NCI-H2171 (cell line): ENCODE measurements around the gene GOLGA6L7.
"Not testable (repeated sequence)": the region's sequence is repeated elsewhere in the genome, so short reads cannot be mapped to it uniquely, and the experiment has no call there.

ENCODE experiments used
- DNase-seq: peaks from one replicate; lab custom pipeline; 2025; lab: John Stamatoyannopoulos, UW

The GOLGA6L7 gene

GRCh38 chr15:28843520-28843919, 4.9 kb downstream of the GOLGA6L7 start:
- not testable (repeated sequence) for DNase-seq

DNA sequence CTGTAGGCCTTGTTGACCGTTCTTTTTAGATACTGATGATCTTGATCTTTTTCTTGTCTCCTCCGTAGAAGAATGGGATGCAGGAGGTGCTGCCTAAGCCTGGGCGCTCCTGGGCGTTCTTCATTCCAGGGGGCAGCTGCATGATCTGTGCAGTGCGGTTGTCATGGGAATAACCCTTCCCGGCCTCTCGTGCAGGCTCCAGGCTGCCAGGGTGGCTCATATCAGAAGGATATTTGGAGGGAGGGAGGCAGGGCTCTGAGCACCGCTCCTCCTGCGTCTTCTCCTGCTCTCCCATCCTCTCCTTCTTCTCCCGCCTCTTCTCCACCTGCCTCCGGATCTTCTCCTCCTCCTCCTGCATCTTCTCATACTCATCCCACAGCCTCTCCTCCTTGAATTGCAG, 6.2 kb downstream of the GOLGA6L7 start:
- not testable (repeated sequence) for DNase-seq

DNA sequence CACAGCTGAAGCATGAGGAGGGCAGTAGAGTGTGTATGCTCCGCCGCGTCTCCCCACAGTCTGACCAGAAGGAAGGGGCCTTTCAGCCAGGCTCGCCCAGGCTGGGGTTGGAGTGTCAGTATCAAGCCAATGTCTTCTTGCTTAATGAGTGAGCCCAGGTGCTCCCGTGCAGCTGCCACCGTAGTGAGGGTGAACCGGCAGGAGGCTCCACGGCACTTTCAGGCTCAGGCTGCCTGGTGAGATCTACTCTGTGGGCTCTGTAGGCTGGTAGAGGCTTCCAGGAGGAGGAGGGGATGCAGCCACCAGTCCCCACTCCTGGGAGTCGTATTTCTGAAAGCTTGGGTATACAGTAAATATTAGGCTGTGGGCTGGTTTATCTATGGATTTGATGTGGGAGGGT, 8.2 kb downstream of the GOLGA6L7 start:
- DNase-seq, result not testable (repeated sequence)

- DNase-seq, result not testable (repeated sequence)
Measured at GRCh38 chr15:28834957-28835585, 13.4 kb downstream of the GOLGA6L7 start.

GRCh38 chr15:28831897-28832587, 16.4 kb downstream of the GOLGA6L7 start:
- not testable (repeated sequence) for DNase-seq

- not testable (repeated sequence) for DNase-seq
Measured at GRCh38 chr15:28821420-28821819, 27.0 kb downstream of the GOLGA6L7 start.

DNA sequence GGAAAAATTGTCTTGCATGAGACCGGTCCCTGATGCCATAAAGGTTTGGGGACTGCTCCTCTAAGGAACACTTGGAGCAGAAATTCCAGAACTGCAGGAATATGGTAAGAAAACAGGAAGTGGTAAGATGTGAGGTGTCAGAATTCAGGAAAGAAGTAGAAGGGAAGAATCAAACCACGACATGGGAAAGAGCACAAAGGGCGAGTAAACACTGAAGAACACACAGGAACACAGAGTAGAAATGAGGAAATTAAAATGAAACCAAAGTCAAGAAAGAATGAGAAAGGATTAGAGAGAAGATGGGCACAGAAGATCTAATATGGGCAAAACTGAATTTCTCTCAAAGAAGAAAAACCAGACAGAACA, 28.5 kb downstream of the GOLGA6L7 start:
- not testable (repeated sequence) for DNase-seq

DNA sequence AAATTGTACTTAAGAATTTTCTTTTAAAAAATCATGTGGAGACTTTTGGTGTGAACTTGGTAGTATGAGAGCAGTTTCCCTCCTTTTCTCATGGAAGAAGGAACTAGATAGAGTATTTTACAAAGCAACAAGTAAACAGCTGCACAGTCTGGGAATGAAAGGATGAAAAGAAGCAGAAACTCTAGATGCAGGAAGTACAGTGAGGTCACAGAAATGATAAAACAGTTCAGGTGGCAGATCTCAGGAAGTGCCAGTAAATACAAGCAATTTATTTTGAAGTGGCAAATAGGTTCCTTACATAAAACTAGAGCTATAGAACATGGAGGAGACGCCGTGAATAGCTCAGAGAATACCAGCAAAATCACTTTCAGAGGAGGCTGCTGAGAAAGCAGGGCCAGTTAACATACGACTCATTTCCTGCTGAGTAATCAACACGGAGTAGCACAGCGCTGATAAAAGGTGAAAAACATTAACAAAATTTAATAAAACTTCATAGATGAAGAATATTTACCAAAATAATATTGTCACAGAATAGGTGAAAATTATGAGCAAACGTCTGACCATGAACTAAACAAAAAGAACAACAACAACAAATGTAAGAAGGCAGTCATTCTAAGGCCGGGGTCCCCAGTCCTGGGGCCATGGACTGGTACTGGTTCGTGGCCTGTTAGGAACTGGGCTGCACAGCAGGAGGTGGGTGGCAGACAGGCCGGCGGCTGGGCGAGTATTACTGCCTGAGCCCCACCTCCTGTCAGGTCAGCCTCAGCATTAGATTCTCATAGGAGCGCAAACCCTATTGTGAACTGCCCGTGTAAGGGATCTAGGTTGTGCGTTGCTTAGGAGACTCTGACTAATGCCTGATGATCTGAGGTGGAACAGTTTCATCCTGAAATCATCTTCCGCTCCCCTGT, 29.2 kb downstream of the GOLGA6L7 start:
- not testable (repeated sequence) for DNase-seq

DNA sequence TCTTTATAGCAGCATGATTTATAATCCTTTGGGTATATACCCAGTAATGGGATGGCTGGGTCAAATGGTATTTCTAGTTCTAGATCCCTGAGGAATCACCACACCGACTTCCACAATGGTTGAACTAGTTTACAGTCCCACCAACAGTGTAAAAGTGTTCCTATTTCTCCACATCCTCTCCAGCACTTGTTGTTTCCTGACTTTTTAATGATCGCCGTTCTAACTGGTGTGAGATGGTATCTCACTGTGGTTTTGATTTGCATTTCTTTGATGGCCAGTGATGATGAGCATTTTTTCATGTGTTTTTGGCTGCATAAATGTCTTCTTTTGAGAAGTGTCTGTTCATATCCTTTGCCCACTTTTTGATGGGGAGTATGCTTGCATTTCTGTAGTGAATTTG, 30.3 kb downstream of the GOLGA6L7 start:
- not testable (repeated sequence) for DNase-seq

- DNase-seq, result not testable (repeated sequence)
Measured at GRCh38 chr15:28814059-28814458, 34.4 kb downstream of the GOLGA6L7 start.

- not testable (repeated sequence) for DNase-seq
Measured at GRCh38 chr15:28813392-28813791, 35.1 kb downstream of the GOLGA6L7 start.

DNA sequence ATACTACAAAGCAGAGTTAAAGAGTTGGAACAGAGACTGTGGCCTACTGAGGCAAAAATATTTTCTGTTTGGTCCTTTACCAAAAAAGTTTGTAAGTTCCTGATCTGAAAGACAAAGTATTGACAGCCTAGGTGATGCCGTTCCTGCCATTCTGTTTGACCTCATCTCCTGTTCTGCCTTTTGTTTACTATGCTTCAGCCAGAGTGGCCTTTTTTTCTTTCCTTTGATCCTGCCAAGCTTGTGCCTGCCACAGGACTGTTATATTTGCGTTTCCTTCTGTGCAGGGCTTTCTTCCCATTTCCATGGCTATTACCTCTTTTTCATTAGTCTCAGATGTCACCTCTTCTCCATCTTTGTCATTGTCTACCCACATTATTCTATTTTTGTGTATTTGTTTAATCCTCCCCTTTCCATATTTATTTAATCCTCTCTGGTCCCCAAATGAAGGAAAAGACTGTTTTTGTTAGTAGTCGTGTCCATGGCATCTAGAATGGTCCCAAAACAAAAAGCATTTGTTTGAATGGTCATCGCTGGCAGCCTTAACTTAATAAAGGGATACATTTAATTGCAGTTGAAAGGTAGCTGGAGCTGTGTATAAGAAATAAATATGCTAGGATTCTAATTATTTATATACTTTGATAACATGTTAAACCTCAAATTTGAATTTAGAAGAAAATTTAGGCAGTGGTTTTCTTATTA, 36.4 kb downstream of the GOLGA6L7 start:
- DNase-seq, result not testable (repeated sequence)

- DNase-seq, result not testable (repeated sequence)
Measured at GRCh38 chr15:28810444-28810843, 38.0 kb downstream of the GOLGA6L7 start.

DNA sequence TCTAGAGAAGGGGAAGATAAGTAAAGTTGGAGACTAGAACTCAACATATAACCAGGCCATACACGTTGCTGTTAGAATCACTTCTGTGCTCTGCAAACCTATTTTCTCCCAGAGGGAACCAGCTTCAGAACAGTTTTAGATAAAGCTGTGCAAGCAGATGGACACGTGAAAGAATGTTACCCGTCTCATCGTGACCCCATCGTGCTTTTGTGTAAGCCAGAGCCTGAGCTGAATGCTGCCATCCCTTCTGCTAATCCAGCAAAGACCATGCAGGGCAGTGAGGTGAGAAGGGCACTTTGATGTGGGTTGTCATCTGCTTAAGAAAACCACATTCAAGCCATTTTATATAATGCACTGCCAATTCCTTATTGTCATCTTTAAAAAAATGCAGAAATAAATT, 40.3 kb downstream of the GOLGA6L7 start:
- DNase-seq, result not testable (repeated sequence)

GRCh38 chr15:28800366-28800765, 48.1 kb downstream of the GOLGA6L7 start:
- peak; percentile 28 for DNase-seq

- not testable (repeated sequence) for DNase-seq
Measured at GRCh38 chr15:28798234-28798633, 50.2 kb downstream of the GOLGA6L7 start.

- DNase-seq, result not testable (repeated sequence)
Measured at GRCh38 chr15:28794231-28794630, 54.2 kb downstream of the GOLGA6L7 start.
